NCI-H526 treated with DMSO at 0.1 percent for 48 hours (cell line): ENCODE measurements around the gene EFNA5.
"Not testable (repeated sequence)": the region's sequence is repeated elsewhere in the genome, so short reads cannot be mapped to it uniquely, and the experiment has no call there.

Experiments
- DNase-seq: peaks from one replicate; lab custom pipeline; 2025; lab: John Stamatoyannopoulos, UW

EFNA5 gene

GRCh38 chr5:107517185-107518033, 153.3 kb downstream of the EFNA5 start:
- no peak for DNase-seq

DNA sequence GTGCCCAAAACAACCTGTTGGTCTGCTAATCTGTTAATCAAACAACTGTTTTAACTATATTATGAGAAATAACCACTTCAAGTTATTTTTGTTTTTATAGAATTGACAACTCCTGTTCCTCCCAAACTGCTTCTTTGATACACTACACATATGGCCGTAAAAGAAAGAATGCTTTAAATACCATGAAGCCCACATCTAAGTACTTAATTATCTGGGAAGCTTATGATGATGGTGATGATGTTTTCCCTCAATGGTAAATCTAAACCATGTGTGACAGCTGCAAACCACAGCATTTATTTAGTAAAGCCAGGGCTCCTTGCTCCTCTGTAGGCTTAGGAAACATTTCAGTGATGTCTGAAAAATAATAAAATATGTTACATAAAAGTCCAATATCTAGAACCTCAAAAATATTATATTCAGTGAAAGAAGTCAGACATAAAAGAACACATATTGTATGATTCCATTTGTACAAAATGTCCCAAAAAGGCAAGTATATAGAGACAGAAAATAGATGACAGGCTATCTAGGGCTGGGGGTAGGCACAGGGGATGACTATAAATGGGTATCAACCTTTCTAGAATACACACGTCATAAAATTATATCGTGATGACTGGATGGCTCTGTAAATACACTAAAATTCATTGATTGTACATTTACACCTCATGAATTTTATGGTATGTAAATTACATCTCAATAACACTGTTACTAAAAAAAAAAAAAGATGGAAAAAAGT, 154.1 kb downstream of the EFNA5 start:
- DNase-seq = no peak

GRCh38 chr5:107515521-107516080, 155.1 kb downstream of the EFNA5 start:
- no peak for DNase-seq

DNA sequence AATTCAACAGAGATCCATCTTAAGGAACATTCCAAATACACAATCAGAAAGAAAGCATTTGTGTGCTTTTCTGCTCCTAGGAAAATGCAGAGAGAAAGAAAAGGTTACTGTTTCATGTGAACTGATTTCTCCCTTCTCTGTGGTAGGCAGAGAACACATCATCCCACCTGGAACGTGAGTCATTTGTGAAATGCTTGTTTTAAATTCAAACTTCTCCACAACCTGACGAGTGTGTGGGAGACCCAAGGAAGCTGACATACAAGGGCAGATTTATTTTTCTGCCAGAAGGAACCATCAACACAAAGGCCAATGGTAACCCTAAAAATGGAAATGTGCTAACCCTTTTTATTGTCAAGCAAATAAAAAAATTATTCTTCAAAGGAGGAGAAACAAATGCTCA, 156.4 kb downstream of the EFNA5 start:
- DNase-seq = no peak

GRCh38 chr5:107513337-107514085, 157.2 kb downstream of the EFNA5 start:
- no peak for DNase-seq

- DNase-seq = no peak
These were observed 158.7 kb downstream of the EFNA5 start for GRCh38 chr5:107512029-107512428.

- DNase-seq = no peak
These were observed 160.6 kb downstream of the EFNA5 start for GRCh38 chr5:107510125-107510524.

GRCh38 chr5:107508097-107508496, 162.6 kb downstream of the EFNA5 start:
- DNase-seq = no peak

DNA sequence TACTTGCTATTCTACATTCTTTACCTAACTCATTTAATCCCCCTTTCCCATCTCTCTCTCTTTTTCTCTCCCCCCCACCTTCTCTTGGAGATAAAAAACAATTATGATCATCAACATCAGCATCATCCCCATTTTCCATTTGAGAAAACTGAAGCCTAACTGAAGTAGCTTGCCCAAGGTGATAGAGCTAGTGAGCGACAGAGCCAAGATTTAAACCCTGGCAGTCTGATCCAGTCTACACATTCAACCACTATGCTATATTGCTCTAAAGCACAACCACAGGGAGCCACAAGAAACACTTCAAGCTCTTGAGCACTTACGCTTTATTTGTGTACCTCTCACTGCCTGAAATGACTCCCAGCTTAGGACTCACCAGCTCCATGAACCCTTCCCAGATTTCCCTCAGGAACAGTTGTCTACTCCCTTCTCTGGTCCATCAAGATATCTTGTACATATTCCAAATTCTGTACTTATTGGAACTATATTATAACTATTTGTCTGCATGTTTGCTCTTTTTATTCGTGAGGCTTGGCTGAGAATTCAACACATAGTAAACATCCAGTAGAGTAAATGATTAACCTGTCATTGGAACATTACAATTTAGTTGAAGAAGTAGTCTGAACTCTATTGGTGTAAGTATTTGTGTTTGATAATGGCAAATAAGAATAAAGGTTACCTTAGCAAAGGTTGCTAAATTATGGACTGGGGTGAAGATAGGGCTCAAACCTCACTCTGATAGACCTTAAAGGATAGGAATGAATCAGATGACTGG, 164.8 kb downstream of the EFNA5 start:
- no peak for DNase-seq

DNA sequence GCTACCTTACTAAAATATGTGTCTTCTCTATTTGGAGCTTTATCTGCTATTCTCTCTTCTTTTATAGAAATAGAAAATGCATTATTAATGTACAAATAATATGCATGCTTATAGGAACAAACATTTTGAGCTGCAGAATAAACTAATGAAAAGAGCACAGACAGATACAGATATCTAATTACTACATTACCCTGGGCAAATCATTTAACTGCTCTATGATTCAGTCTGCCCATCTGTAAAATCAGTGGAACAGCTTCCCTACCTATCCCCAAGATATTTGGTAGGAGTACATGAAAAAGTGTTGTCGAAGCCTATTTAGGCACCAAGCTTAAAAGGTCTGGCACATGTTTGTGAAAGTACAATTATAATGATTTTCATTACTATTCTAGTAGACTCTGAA, 166.3 kb downstream of the EFNA5 start:
- no peak for DNase-seq

DNA sequence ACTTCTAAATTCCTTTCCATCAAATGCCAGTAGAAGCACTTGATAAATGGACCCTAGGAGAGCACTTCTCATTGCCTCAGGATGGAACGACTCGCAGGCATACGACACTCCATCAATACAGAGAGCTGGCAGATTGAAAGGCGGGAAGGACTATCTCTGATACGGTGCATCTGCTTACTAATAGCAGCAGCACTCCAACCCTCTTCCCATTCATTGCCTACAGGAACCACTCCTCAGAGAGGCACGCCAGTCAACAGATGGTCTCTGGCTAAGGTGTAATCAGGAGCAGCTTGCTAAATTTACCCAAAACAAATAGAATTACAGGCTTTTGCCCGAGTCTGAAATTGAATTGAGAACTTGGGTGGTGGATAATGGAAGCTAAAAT, 168.1 kb downstream of the EFNA5 start:
- no peak for DNase-seq

GRCh38 chr5:107501965-107502675, 168.6 kb downstream of the EFNA5 start:
- DNase-seq = no peak

GRCh38 chr5:107500840-107501239, 169.9 kb downstream of the EFNA5 start:
- DNase-seq = peak; percentile 51

- peak; percentile 40 for DNase-seq
These were observed 170.4 kb downstream of the EFNA5 start for GRCh38 chr5:107500347-107500746.

DNA sequence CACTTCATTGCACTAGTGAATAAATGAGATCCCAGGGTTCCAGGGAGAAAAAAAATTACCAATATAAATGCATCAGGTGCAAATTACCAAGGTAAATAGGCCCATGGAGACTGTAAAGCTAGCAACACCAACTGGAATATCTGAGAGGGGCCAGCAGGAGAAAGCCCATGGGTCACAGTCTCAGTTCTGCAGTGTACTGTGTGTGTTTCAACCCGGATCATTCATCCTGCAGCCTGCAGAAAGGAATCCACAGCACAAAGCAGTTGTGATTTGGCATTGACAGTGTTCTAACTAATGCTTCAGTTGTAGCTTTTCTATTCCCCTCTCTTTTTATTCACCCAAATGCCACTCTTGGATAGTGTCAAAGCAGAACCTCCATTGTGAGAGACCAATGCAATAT, 171.0 kb downstream of the EFNA5 start:
- DNase-seq = no peak

GRCh38 chr5:107499237-107499636, 171.5 kb downstream of the EFNA5 start:
- DNase-seq = no peak

DNA sequence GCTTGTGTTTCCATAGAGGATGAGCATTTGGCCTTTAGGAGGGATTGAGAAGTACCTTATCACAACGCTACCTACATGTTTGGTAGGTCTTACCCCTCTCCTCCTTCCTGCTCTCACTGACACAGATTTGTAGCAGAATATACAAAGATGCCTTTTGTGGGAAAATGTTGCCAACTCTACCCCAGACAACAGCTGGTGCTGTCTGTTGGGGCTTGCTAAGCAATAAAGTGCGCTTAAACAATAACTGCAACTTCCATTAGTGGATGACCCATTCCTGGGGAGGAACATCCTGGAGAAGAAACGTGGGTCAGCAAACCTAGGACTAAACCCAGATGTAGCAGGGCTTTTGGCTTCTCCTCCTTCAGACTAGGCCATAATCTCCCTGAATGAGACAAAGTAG, 174.3 kb downstream of the EFNA5 start:
- no peak for DNase-seq

- not testable (repeated sequence) for DNase-seq
These were observed 176.6 kb downstream of the EFNA5 start for GRCh38 chr5:107494129-107494528.

DNA sequence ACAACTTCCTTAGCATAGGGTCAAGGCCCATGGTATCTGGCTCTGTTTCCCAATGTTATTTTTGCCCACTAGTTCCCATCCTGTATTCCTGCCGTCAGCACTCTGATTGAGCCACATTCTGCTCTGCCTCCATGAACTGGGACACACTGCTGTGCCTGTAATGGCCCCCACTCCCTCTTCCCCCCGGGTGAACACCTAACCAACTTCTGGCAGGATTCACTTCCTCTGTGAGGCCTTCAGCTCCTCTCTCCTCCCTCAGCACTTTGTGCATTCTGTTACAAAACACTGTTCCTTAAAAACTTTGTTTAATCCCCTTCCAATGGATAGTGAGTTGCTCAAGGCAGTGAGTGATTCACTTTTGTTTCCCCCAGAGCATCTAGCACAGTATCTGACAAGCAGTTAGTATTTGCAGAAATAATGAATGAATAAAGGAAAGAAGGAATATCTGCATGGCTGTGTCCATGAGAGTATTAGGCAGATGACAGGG, 183.6 kb downstream of the EFNA5 start:
- no peak for DNase-seq

DNA sequence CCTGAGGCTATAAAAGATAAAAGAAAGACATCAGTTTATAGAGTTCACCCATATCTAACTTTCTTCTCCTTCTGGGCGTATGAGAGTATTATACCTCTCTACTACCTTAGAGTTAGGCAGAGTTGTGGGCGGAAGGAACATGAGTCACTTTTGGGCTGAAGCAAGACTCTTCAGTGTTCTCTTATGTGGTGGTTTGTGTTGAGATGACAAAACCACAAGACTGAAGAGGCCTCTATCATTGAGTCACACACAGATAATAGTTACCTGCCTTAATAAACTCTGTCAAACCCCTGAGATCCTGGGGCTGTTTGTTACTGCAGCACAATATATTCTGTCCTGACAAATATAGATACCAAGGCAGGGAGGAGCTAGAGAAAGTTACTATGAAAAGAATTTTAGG, 184.2 kb downstream of the EFNA5 start:
- DNase-seq = no peak

DNA sequence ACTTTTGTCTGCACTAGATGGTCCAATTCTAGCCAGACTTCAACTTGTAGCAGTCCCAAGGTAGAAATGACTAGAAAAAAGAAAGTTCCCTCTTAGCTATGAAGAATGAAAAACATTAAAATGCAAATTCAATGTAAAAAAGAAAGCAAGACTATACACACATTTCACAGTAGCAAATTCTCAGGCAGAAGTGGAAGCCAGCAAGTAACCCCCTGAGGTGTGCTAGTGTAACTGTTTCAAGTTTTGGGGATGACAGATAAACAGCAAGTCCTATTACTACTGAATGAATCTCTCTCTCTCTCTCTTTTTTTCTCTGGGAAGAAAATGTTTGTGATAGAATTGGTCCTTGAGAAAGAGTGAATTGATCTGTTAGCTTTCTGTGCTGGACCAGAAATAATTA, 185.6 kb downstream of the EFNA5 start:
- DNase-seq = no peak
